Heart left ventricle (tissue), 13 donors: ENCODE measurements around the gene TMIGD1.

Source experiments
- CTCF ChIP-seq, 12 donors: fragments of 200-600 bp; sonication (generic) in 4 of 12; IDR thresholded peaks; one replicate each; pipeline versions ENCODE4 v1.5.0 to v1.8.0; 2018 to 2022; ENCODE audit warnings: antibody characterized with exemption in 12 of 12, mild to moderate bottlenecking in 5 of 12
- POLR2A ChIP-seq, 2 donors: fragments of 450-650 bp; IDR thresholded peaks; one replicate each; pipeline ENCODE4 v1.6.1; 2017; ENCODE audit warnings: antibody characterized with exemption in 2 of 2, mild to moderate bottlenecking in 2 of 2, moderate library complexity in 2 of 2
- donor health status: ischemic (EF 13 %, LVEDD 7.1; RV severe dilation, severe dysfunction).
- donor health status: DM: no; HTN: yes; CAD: no.
- donor health status: DM: no; HTN: no; CAD: no.
- donor health status: ischemic (EF 25% LVEDD 6.9; RV normal size, moderate dysfunction).
- donor health status: ischemic (EF 25% LVEDD 5.7; RV mildly dilated, moderate dysfunction).
- donor health status: ischemic (EF 35%, LVEDD 5.7; RV mildly dilated, moderate dysfunction).
- donor health status: nonischemic (EF 11% LVEDD 7.7; RV severe dilation, severe dysfunction).
- donor health status: DM: yes; HTN: yes; CAD: no.
- donor health status: PGD.
- donor health status: ischemic (EF 29% LVEDD 5.4; RV normal size, mild dysfunction).
- donor health status: nonischemic (EF 23%, LVEDD 6.1; RV moderate dilation, normal function).

- TF ChIP-seq CTCF (IDR thresholded peaks at IDR 0.05) (no peak), POLR2A (IDR thresholded peaks at IDR 0.05) (no peak)
These were observed 9.9 kb downstream of the TMIGD1 start for GRCh38 chr17:30323895-30324319.
